ENCODE measurements around the gene CCDC88B.
A peak's percentile ranks its signal among the peaks of the same experiment; 100 is the strongest.

Gene CCDC88B, protein sequence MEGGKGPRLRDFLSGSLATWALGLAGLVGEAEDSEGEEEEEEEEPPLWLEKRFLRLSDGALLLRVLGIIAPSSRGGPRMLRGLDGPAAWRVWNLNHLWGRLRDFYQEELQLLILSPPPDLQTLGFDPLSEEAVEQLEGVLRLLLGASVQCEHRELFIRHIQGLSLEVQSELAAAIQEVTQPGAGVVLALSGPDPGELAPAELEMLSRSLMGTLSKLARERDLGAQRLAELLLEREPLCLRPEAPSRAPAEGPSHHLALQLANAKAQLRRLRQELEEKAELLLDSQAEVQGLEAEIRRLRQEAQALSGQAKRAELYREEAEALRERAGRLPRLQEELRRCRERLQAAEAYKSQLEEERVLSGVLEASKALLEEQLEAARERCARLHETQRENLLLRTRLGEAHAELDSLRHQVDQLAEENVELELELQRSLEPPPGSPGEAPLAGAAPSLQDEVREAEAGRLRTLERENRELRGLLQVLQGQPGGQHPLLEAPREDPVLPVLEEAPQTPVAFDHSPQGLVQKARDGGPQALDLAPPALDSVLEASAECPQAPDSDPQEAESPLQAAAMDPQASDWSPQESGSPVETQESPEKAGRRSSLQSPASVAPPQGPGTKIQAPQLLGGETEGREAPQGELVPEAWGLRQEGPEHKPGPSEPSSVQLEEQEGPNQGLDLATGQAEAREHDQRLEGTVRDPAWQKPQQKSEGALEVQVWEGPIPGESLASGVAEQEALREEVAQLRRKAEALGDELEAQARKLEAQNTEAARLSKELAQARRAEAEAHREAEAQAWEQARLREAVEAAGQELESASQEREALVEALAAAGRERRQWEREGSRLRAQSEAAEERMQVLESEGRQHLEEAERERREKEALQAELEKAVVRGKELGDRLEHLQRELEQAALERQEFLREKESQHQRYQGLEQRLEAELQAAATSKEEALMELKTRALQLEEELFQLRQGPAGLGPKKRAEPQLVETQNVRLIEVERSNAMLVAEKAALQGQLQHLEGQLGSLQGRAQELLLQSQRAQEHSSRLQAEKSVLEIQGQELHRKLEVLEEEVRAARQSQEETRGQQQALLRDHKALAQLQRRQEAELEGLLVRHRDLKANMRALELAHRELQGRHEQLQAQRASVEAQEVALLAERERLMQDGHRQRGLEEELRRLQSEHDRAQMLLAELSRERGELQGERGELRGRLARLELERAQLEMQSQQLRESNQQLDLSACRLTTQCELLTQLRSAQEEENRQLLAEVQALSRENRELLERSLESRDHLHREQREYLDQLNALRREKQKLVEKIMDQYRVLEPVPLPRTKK (N-terminal part only)

DNA sequence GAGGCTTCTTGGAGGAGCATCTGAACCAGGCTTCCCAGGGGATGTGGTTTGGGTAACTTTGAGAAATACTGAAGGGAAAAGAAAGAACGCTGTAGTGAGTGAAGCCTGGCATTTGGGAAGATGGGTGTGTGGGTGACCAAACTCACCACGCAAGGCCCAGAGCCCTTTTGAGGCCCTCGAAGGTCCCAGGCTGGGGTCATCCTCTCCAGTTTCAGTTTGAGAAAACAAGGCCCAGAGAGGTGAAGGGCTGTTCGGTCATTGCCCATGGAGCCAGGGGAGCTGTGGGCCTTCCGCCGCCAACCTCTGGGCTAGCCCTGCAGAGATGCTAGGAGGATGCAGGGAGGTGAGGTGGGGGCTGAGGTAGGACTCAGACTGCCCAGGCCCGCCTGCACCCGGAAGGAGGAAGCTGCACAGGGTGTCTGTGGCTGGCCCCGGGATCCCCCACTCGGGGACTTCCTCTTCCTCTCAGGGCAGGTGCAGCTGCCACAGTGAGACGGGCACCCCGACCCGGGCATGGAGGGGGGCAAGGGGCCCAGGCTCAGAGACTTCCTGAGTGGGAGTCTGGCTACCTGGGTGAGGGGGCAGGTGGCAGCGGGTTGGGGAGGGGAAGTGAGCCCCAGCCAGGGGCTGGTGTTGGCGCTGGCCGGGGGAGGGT lies at the start of gene CCDC88B:
CCDC88B (plus strand) TSS at position 451 of the 655 bp plus-strand sequence; CDS start at position 514, 63 bp downstream.
- DNase-seq (ENCODE audit: low spot score): peak; percentile 88

DNA sequence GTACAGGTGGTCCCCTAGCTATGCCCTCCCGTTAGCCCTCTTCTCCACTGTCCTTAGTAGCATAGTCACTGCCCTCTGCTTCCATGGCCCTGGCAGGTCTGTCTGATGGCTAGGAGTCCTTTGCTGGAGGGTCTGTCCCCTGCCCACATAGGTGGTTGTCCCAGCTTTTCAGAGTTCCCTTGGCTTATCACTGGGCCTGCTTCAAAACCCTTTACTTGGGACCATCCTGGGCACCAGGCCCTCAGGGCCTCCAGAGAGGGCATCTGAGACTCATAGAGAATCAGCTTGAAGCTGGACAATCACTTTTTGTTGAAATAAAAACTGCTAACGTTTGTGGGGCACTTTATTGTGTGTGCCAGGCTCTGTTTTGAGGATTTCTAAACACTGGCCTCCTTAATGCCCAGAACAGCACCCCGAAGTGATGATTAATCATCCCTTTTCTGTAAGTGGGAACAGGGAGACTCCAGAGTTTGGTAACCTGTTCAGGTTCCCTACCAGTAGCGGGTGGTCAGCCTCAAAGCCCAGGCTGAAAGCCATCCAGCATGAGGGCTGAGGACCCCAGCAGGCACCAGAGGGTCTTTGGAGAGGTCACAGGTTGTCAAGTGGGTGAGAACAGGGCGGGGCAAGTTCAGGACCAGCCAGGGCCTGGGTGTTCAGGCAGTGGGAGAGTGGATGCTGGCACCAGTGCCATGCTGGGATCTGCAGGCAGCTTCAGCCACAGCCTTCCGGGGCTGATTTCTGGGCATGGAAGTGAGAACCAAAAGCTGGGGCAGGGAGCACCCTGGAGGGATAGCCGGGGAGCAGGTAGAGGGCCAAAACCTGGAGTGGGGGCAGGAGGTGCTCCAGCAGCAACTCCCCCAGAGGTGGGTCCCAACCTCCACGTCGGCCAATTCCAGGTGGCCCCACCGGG lies 49.4 kb upstream of the CCDC88B start:
- DNase-seq (ENCODE audit: low spot score): no peak

DNA sequence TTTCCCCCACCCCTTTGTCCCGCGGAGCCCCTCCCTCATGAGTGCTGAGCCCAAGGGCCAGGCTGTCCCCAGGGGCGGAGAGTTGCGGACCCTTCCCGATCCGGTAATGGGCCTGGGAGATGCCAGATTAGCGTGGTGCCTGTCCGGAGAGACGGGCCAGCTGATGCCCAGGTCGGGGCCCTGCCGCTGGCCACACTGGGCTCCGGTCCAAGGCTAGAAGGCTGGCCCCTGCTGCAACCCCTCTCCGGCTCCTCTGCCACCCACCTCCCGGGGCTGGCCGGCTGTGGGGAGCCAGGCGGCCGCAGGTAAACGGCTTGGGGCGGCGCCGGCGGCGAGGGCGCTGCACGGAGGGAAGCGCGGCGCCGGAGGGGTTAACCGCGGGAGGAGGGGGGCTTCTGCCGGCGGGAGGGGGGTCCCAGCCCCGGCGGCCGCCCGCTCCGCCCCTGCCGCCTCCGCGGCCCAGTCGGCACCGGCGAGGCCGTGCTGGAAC lies 48.7 kb upstream of the CCDC88B start, which contains the start of gene KCNK4:
KCNK4 (plus strand) TSS at position 41 of the 490 bp plus-strand sequence. CDS start 1,717 bp downstream, outside the sequence.
- no peak for DNase-seq (ENCODE audit: low spot score)

DNA sequence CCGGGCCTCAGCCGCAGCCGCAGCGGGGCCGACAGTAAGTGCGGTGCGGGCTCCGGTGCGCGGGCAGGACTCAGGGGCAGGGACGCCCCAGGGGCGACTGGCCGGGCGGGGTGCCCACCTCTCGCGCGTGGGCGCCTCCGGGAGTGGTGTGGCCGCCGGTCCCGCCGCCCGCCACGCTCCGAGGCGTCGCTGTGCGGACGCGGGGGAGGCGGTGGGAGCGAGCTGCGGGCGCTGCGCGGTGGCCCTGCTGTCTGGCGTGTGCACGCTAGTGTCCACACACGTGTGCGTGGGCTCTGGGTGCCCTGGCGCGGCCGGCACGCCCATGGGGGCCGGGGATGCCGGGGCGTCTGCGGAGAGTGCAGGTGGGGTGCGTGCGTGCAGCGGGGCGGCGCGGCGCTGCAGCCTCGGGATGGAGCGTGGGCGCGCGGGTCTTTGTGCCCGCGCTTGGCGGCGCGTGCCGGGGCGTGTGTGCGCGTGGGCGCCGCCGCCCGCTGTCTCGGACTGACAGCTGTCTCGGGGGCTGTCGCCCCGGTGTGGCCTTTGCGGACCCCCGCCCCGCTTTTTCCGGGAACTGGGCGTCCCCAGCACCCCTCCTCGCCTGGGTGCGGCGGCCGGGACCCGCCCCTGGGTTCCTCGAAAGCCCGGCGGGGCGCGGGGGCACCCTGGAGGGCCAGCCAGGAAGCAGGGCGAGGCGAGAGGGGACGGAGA lies 48.1 kb upstream of the CCDC88B start:
- DNase-seq (ENCODE audit: low spot score): no peak

DNA sequence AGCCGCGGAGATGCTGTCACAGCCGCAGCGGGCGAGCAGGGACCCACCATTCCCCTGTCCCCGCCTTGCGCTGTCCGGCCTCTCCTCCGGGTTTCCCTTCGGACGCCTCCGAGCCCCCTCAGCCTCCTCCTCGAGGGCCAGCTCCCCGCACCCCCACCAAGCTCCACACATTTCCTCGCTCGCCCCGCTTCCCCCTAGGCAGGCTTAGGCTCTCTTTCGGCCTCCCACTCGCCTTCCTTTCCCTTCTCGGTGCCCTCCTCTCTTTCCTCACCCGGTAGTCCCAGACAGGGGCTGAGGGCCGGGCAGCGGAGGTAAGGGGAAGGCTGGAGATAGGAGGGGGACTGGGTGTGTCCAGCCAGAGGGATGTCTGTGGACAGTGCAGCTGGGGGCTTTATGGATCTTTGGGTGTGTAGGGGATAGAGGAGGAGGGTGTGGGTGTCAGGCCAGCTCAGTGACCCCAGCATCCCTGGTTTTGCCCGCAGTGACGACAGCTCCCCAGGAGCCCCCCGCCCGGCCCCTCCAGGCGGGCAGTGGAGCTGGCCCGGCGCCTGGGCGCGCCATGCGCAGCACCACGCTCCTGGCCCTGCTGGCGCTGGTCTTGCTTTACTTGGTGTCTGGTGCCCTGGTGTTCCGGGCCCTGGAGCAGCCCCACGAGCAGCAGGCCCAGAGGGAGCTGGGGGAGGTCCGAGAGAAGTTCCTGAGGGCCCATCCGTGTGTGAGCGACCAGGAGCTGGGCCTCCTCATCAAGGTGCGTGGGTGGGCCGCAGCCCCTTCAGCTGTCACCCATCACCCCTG lies 47.3 kb upstream of the CCDC88B start:
- DNase-seq (ENCODE audit: low spot score): no peak

DNA sequence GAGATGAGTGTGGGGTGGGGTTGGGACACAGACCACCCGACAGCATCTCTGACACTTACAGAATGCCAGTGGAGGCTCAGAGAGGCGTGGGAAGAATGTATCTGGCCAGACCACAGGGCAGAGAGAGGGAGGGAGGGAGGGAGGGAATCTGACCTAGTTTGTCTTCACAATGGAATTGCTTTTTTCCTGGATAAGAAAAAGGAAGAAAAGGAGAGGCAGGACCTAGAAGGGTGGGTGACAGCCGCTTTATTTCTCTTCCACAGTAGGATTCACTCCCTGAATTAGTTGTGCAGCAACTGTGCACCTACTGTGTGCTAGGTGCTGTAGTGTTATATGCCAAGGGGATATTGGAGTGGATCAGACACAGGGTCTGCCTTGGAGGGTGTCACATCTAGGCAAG lies 45.2 kb upstream of the CCDC88B start:
- no peak for DNase-seq (ENCODE audit: low spot score)

DNA sequence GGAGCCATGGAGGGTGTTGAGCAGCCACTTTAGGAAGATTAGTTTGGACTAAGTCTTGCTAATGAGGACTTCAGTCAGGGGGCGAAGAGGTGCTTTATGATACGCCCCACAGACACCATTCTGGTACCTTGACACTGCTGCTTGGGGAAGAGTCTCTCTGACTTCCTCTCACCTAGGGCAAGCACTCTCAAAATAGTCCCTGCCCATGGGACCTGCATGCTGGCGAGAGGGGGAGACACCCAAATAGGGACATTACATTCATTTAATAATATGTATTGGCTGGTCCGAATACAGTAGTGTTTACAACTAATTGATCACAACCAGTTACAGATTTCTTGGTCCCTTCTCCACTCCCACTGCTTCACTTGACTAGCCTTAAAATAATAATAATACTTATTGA lies 44.2 kb upstream of the CCDC88B start:
- DNase-seq (ENCODE audit: low spot score): no peak

DNA sequence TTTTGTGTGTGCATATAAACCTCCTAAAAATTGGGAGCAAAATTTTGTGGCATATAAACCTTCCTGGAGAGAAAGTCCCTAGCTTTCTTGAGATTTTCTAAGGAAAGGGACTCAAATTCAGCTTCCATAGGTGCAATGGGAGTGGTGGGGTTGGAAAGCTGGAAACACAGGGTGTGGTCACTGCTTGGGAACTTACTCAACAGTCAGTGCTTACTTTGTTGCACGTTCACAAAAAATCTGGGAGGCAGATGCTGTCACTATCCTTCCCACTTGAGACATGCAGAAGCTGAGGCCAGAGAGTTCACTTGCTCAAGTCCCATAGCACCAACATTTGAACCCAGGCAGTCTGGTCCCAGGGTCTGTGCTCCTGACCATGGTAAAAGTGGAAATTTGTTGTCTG lies 43.8 kb upstream of the CCDC88B start:
- no peak for DNase-seq (ENCODE audit: low spot score)

DNA sequence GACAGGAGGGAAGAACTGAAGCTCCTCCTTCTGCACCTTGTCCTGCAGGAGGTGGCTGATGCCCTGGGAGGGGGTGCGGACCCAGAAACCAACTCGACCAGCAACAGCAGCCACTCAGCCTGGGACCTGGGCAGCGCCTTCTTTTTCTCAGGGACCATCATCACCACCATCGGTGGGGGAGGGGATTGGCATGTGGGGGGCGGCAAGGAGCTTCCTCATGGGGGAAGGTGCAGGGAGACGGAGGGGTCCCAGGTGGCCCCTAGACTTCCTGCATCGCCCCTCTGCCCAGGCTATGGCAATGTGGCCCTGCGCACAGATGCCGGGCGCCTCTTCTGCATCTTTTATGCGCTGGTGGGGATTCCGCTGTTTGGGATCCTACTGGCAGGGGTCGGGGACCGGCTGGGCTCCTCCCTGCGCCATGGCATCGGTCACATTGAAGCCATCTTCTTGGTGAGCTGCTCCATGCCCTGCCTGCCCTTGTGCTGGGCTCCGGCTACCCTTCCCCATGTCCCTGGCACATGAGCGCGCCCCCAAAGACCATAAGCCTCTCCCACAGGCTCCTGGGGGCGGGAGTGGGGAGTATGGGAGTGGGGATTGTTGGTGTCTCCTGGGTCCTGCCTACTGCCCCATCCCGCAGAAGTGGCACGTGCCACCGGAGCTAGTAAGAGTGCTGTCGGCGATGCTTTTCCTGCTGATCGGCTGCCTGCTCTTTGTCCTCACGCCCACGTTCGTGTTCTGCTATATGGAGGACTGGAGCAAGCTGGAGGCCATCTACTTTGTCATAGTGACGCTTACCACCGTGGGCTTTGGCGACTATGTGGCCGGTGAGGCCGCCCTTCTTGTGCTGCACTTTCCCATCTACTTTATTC lies 42.9 kb upstream of the CCDC88B start:
- no peak for DNase-seq (ENCODE audit: low spot score)

DNA sequence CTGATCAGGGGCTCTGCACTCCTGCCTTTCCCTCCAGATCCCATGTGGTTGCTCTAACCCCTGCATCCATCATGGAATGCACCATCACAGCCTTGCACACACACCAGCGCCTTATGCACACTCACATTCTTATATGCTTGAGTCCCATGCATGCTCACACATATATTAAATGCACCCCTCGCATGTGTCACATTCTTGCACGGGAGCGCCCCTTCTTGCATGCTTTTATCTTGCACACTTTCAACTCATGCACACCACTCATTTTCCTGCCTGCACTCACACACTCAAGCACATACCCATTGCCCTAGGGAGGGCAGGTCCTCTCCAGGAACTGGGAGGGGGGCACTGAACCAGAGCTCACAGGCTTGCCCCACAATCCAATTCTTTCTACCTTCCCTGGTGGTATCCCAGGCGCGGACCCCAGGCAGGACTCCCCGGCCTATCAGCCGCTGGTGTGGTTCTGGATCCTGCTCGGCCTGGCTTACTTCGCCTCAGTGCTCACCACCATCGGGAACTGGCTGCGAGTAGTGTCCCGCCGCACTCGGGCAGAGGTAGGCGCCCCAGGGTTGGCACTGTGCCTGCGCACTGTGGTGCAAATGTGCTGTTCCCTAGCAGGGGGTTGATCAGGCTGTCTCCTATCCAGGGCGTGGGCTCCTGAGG lies 42.2 kb upstream of the CCDC88B start:
- no peak for DNase-seq (ENCODE audit: low spot score)

DNA sequence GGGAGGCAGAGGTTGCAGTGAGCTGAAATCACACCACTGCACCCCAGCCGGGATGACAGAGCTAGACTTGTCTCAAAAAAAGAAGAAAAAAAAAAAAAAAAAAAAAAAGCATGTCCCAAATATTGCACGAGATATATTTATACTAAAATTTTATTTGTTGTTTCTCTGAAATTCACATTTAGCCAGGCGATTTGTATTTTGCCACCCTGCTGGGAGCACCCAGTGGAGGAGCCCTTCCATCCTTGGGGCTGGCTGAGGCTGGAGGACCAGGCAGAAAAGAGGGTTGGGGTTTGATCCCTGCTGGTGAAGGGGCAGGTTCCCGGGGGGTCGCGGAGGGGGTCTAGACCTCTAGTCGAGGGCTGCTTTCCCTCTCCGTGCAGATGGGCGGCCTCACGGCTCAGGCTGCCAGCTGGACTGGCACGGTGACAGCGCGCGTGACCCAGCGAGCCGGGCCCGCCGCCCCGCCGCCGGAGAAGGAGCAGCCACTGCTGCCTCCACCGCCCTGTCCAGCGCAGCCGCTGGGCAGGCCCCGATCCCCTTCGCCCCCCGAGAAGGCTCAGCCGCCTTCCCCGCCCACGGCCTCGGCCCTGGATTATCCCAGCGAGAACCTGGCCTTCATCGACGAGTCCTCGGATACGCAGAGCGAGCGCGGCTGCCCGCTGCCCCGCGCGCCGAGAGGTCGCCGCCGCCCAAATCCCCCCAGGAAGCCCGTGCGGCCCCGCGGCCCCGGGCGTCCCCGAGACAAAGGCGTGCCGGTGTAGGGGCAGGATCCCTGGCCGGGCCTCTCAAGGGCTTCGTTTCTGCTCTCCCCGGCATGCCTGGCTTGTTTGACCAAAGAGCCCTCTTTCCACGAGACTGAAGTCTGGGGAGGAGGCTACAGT lies 40.8 kb upstream of the CCDC88B start:
- no peak for DNase-seq (ENCODE audit: low spot score)

DNA sequence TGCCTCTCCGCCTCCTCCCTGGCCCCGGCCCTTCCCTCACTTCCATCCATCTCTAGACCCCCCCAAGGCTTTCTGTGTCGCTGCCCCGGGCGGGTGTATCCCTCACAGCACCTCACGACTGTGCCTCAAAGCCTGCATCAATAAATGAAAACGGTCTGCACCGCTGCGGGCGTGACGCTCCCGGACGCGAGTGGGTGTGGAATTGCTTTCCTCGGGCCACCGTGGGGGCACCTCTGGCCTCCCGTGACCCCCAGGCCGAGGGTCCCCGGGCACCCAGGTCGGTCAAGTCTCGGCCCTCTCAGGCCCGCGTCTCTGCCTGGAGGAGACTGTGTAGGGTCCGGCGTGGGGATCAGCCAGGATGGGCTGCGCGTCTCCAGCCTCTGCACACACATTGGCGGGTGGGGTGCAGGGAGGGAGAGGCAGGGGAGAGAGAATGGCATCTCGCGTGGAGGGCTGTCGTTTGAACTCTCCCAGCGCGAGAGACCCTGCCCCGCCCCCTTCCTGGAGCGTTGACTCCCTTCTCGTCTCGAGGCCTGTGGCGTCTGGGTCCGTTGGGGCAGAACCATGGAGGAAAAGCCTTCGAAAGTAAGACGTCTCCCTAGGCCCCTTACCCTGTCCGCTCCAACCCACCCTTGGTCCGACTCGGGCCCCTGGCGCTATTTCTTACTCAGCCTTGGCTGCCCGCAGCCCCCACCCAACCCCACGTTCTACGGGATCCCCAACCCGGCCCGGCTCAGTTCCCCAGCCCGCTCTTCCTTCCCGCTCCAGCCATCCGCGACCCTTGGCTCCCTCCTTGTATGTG lies 40.0 kb upstream of the CCDC88B start, which contains the start of gene CATSPERZ:
CATSPERZ (plus strand) TSS at position 512 of the 802 bp plus-strand sequence; CDS start at position 565, 53 bp downstream.
- no peak for DNase-seq (ENCODE audit: low spot score)

DNA sequence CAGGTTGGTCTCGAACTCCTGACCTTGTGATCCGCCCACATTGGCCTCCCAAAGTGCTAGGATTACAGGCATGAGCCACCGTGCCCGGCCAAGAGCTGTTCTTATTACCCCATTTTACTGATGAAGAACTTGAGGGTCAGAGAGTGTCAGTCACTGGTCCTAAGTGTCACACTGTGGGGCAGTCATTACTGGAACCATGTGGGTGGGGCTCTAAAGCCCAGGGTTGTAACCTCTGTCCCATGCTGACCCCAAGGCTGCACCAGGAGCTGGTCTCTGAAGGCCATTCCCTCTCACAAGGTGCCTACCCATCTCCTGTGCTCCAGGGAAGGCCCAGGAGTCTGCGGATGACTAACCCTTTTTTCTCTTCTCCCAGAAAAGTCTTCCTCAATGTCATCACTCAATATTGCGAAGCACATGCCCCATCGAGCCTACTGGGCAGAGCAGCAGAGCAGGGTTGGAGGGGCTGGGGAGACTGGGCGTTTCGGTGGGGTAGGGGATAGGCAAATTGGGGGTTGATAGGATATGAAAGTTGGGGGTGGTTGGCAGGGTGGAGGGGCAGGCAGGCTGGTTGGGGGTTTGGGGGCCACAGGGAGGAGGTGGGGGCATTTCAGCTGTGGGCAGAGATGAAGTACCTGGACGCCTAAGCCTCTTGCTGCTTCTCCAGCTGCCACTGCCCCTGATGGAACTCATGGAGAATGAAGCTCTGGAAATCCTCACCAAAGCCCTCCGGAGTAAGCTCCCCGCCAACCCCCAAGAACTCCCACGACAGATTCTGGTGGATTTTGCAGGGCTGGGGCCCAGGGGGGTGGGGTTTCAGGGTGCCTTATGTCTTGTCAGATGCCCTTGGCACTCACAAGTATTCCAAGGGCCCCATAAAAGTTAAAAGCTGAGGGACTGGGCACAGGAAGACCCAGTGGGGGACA lies 36.6 kb upstream of the CCDC88B start:
- DNase-seq (ENCODE audit: low spot score): no peak

DNA sequence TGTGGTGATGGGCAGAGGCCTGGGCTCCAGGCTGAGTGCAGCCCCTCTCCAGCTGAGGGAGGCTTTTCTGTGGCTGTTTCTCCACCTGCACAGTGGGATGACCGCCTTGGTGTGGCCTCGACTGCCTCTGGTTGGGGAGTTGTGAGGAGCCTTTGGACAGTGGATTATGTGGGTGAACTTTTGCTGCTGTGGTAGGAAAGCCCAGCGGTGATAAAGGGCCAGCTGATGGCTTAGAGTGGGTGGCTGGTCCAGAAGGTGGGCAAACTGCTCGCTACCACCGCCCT lies 36.0 kb upstream of the CCDC88B start:
- DNase-seq (ENCODE audit: low spot score): no peak
